Right lobe of liver (tissue), 4 donors: Measurements from ENCODE around the gene IFI27.

Experiments used
- CTCF ChIP-seq, 4 donors: fragments of 200-600 bp in 3 of 4; fragments of 450-650 bp in 1 of 4; IDR thresholded peaks; one replicate each; pipeline versions ENCODE4 v1.5.1 to v1.8.0; 2016 to 2022; ENCODE audit warnings: antibody characterized with exemption in 4 of 4, mild to moderate bottlenecking in 2 of 4
- POLR2A ChIP-seq: fragments of 450-650 bp; IDR thresholded peaks from one replicate; pipeline ENCODE4 v1.6.1; 2017; ENCODE audit warnings: antibody characterized with exemption, mild to moderate bottlenecking
- donor health status: DM: no; HTN: no; CAD: no.
- donor health status: DM: no; HTN: no; CAD: no.
- donor health status: DM: no; HTN: yes; CAD: no.

DNA sequence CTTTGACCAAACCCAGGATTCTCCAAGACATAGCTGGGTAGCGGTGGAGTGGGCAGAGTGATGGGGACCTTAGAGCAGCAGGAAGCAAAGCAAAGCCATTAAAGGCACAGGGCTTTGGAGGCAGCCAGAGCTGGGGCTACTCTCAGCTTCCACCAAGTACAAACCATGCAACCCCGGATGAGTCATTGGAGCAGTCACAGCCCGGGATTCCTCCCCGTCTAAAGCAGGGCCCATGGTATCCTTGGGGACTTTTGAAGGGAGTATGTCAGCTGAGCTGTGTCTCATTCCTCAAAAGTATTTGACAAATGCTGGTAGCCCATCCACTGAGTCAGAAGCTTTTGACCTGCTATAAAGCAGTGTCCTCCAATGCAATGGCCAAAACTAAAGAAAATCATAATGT lies 9.7 kb upstream of the IFI27 start:
- no peak for TF ChIP-seq CTCF (IDR thresholded peaks at IDR 0.05)
- TF ChIP-seq POLR2A, result no peak
